Muscle layer of duodenum (tissue), 2 donors: ENCODE data around the gene PCDH19.

ENCODE experiments used
- H3K27ac ChIP-seq: one replicate; pipeline ENCODE4 v1.7.0; 2013; ENCODE audit warnings: mild to moderate bottlenecking, low read length
- H3K27me3 ChIP-seq: one replicate; pipeline ENCODE4 v1.7.0; 2013; ENCODE audit warnings: low read depth, mild to moderate bottlenecking, control low read depth, low read length
- H3K36me3 ChIP-seq, 2 donors: one replicate each; pipeline ENCODE4 v1.7.0; 2013; ENCODE audit warnings: low read length in 2 of 2, control low read depth in 1 of 2, mild to moderate bottlenecking in 1 of 2; ENCODE audit not compliant: insufficient read depth in 2 of 2, control insufficient read depth in 1 of 2
- H3K4me1 ChIP-seq, 2 donors: one replicate each; pipeline ENCODE4 v1.7.0; 2013; ENCODE audit warnings: low read length in 2 of 2, mild to moderate bottlenecking in 2 of 2, control low read depth in 1 of 2, moderate library complexity in 1 of 2; ENCODE audit not compliant: insufficient read depth in 2 of 2, control insufficient read depth in 1 of 2
- H3K4me3 ChIP-seq, 2 donors: one replicate each; pipeline ENCODE4 v1.7.0; 2013; ENCODE audit warnings: low read length in 2 of 2, low read depth in 1 of 2, mild to moderate bottlenecking in 1 of 2
- H3K9me3 ChIP-seq, 2 donors: one replicate each; pipeline ENCODE4 v1.7.0; 2013; ENCODE audit warnings: low read length in 2 of 2, control low read depth in 1 of 2, mild to moderate bottlenecking in 1 of 2; ENCODE audit not compliant: control insufficient read depth in 1 of 2
- donor health status: healthy.

Gene PCDH19

GRCh38 chrX:100381619-100382018, 28.5 kb downstream of the PCDH19 start:
- Histone ChIP-seq H3K9me3 (no peaks in the 10 kb centered on the region), H3K4me3 (no peak overlapping the region), H3K27ac (no peak overlapping the region), H3K27me3 (no peaks in the 10 kb centered on the region), H3K4me1 (no peaks in the 10 kb centered on the region), H3K36me3 (no peaks in the 10 kb centered on the region)

- Histone ChIP-seq H3K27me3 (no peaks in the 10 kb centered on the region), H3K9me3 (no peaks in the 10 kb centered on the region), H3K4me3 (no peak overlapping the region), H3K27ac (no peak overlapping the region), H3K4me1 (no peaks in the 10 kb centered on the region), H3K36me3 (no peaks in the 10 kb centered on the region)
Observed at GRCh38 chrX:100379388-100379986, 30.6 kb downstream of the PCDH19 start.

- H3K4me1 ChIP-seq, result no peaks in the 10 kb centered on the region
Observed at GRCh38 chrX:100377826-100378225, 32.2 kb downstream of the PCDH19 start.

GRCh38 chrX:100376576-100376975, 33.5 kb downstream of the PCDH19 start:
- Histone ChIP-seq H3K27me3 (no peaks in the 10 kb centered on the region), H3K36me3 (no peaks in the 10 kb centered on the region), H3K4me1 (no peaks in the 10 kb centered on the region), H3K4me3 (no peak overlapping the region), H3K9me3 (no peaks in the 10 kb centered on the region), H3K27ac (no peak overlapping the region)

More at GRCh38 chrX:100377826-100378225, 32.2 kb downstream of the PCDH19 start:
- no peak overlapping the region for H3K4me3 ChIP-seq
- H3K36me3 ChIP-seq, result no peaks in the 10 kb centered on the region
- no peaks in the 10 kb centered on the region for H3K27me3 ChIP-seq
- no peak overlapping the region for H3K27ac ChIP-seq
- H3K9me3 ChIP-seq, result no peaks in the 10 kb centered on the region

GRCh38 chrX:100373673-100374072, 36.4 kb downstream of the PCDH19 start:
- H3K27ac ChIP-seq, result no peak overlapping the region
- no peak overlapping the region for H3K4me3 ChIP-seq
- H3K36me3 ChIP-seq, result no peaks in the 10 kb centered on the region
- H3K4me1 ChIP-seq, result no peaks in the 10 kb centered on the region
- H3K9me3 ChIP-seq, result no peaks in the 10 kb centered on the region
- H3K27me3 ChIP-seq, result no peaks in the 10 kb centered on the region

- Histone ChIP-seq H3K9me3 (no peaks in the 10 kb centered on the region), H3K27me3 (no peaks in the 10 kb centered on the region), H3K4me3 (no peak overlapping the region), H3K4me1 (no peaks in the 10 kb centered on the region), H3K36me3 (no peaks in the 10 kb centered on the region), H3K27ac (no peak overlapping the region)
Observed at GRCh38 chrX:100368167-100368566, 41.9 kb downstream of the PCDH19 start.

- Histone ChIP-seq H3K4me1 (no peaks in the 10 kb centered on the region), H3K9me3 (no peaks in the 10 kb centered on the region), H3K27ac (no peak overlapping the region), H3K27me3 (no peaks in the 10 kb centered on the region), H3K4me3 (no peak overlapping the region), H3K36me3 (no peaks in the 10 kb centered on the region)
Observed at GRCh38 chrX:100363896-100364295, 46.2 kb downstream of the PCDH19 start.

- Histone ChIP-seq H3K9me3 (no peaks in the 10 kb centered on the region), H3K27ac (no peak overlapping the region), H3K27me3 (no peaks in the 10 kb centered on the region)
Observed at GRCh38 chrX:100358766-100359165, 51.3 kb downstream of the PCDH19 start.

GRCh38 chrX:100356351-100356896, 53.6 kb downstream of the PCDH19 start:
- H3K27ac ChIP-seq, result no peak overlapping the region
- no peaks in the 10 kb centered on the region for H3K36me3 ChIP-seq
- no peaks in the 10 kb centered on the region for H3K4me1 ChIP-seq
- H3K9me3 ChIP-seq, result no peaks in the 10 kb centered on the region
- H3K27me3 ChIP-seq, result no peaks in the 10 kb centered on the region
- no peak overlapping the region for H3K4me3 ChIP-seq

More at GRCh38 chrX:100358766-100359165, 51.3 kb downstream of the PCDH19 start:
- Histone ChIP-seq H3K4me1 (no peaks in the 10 kb centered on the region), H3K4me3 (no peak overlapping the region), H3K36me3 (no peaks in the 10 kb centered on the region)

GRCh38 chrX:100355680-100356079, 54.4 kb downstream of the PCDH19 start:
- H3K4me1 ChIP-seq, result no peaks in the 10 kb centered on the region
- H3K27me3 ChIP-seq, result no peaks in the 10 kb centered on the region
- no peaks in the 10 kb centered on the region for H3K9me3 ChIP-seq
- no peak overlapping the region for H3K4me3 ChIP-seq
- H3K36me3 ChIP-seq, result no peaks in the 10 kb centered on the region
- H3K27ac ChIP-seq, result no peak overlapping the region

- no peaks in the 10 kb centered on the region for H3K27me3 ChIP-seq
- H3K36me3 ChIP-seq, result no peaks in the 10 kb centered on the region
- no peak overlapping the region for H3K4me3 ChIP-seq
- no peak overlapping the region for H3K27ac ChIP-seq
- H3K9me3 ChIP-seq, result no peaks in the 10 kb centered on the region
- no peaks in the 10 kb centered on the region for H3K4me1 ChIP-seq
Observed at GRCh38 chrX:100353326-100353725, 56.7 kb downstream of the PCDH19 start.
